HFF-Myc (cell line): ENCODE results near the gene ARID3A.

Experiments
- DNase-seq: peaks from one replicate; pipeline ENCODE4 v3.0.0-alpha.2; 2011; ENCODE audit warnings: low read depth; ENCODE audit errors: extremely low read depth
- H3K4me3 ChIP-seq: replicated peaks from 2 replicates; pipeline ENCODE4 v1.5.1; 2011; ENCODE audit warnings: low read depth, mild to moderate bottlenecking, control low read depth, low read length
- TF ChIP-seq, protein P1 (sequence below): IDR thresholded peaks from 2 replicates; pipeline ENCODE4 v1.5.1; 2012; ENCODE audit warnings: mild to moderate bottlenecking, low read depth, low read length, control low read depth; ENCODE audit errors: missing control alignments

Gene ARID3A

DNA sequence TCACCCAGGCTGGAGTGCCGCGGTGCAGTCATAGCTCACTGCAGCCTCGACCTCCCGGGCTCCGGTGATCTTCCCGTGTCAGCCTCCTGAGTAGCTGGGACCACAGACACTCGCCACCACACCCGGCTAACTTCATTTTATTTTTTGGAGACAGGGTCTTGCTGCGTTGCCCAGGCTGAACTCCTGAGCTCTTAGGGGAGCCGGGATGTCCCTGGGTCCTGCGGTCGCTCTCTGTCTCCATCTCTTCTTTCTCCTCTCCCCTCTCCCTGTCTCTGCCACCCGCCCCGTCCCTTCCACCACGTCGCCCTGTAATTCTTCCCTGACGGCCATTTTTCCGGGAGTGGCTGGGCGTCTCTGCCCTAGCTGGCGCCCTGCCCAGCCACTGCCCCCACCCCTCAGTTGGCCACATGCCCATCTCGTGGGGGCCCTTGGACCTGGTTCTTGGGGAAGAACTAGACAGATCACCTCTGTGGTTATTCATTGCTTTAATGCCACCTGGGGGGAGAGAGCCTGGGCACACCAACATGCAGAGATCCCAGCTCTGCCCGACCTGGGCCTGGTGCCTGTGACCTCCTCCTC, 18.9 kb downstream of the ARID3A start:
- no peak for DNase-seq
- TF ChIP-seq, protein P1, sequence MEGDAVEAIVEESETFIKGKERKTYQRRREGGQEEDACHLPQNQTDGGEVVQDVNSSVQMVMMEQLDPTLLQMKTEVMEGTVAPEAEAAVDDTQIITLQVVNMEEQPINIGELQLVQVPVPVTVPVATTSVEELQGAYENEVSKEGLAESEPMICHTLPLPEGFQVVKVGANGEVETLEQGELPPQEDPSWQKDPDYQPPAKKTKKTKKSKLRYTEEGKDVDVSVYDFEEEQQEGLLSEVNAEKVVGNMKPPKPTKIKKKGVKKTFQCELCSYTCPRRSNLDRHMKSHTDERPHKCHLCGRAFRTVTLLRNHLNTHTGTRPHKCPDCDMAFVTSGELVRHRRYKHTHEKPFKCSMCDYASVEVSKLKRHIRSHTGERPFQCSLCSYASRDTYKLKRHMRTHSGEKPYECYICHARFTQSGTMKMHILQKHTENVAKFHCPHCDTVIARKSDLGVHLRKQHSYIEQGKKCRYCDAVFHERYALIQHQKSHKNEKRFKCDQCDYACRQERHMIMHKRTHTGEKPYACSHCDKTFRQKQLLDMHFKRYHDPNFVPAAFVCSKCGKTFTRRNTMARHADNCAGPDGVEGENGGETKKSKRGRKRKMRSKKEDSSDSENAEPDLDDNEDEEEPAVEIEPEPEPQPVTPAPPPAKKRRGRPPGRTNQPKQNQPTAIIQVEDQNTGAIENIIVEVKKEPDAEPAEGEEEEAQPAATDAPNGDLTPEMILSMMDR: no peak

DNA sequence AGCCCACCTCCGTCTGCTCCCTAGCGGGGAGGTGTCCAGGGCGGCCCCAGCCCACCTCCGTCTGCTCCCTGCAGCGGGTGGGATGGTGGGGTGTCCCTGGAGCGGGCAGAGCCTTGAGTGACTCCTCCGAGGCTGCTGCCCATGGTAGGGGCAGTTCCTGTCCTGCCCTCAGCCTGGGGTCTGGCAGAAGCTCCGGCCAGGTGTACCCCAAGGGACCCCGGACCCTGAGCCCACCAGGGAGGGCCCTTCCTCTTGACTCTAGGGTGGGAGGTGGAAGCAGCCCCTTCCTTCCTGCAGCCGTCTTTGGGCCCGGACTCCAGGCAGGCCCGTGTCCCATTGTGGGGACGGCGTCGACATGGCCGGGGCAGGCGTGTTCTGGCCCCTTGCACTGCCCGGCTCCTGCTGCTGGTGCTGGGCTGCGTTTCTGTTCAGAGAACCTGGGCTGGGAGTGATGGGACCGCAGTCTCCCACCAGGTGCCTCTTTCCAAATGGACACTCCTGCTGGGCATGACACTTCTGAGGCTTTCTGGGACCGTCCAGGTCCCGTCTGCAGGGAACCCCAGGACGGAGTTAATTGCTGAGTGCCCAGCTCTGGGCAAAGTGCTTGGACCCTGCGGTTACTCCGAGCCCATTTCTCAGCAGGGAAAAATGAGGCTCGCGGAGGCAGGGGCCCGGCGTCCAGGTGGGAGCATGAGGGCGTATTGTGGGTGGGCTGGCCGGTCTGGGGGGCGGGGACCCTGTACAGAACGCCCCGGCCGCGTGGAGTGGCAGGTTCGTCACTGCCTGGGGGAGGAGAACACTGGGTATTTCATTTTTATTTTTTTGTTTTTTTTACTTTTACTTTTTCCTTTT, 19.8 kb downstream of the ARID3A start:
- no peak overlapping the region for H3K4me3 ChIP-seq
- TF ChIP-seq, protein P1: no peak
- no peak for DNase-seq

More for the DNA sequence above, 18.9 kb downstream of the ARID3A start:
- no peak overlapping the region for H3K4me3 ChIP-seq

DNA sequence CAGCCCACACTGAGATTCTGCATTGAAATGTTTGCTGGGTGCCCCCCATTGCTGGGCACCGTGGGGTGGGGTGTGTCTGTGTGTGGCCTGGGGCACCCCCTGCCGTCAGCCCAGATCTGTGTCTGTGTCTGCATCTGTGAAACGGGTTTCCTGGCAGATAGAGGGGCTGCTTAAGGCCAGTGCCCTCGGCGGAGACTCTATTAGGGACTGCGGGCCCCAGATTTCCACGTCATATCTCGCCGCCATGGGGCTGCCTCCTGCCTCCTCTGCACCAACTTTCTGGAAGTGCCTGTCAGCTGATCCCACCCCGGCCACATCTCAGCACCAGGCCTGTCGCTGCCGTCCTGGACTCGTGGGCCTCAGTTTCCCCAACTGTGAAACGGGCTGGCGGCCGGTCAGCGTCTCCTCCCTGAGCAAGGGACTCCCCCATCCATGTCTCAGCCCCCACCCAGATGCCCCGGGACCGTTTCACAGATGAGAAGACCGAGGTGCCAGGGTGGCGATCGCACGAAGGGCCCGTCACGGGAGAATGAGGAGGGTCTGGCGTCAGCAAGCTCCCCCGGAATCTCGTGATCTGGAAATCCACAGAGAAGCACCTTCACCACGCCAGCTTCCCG, 21.4 kb downstream of the ARID3A start:
- TF ChIP-seq, protein P1: no peak
- H3K4me3 ChIP-seq: no peak overlapping the region
- no peak for DNase-seq

DNA sequence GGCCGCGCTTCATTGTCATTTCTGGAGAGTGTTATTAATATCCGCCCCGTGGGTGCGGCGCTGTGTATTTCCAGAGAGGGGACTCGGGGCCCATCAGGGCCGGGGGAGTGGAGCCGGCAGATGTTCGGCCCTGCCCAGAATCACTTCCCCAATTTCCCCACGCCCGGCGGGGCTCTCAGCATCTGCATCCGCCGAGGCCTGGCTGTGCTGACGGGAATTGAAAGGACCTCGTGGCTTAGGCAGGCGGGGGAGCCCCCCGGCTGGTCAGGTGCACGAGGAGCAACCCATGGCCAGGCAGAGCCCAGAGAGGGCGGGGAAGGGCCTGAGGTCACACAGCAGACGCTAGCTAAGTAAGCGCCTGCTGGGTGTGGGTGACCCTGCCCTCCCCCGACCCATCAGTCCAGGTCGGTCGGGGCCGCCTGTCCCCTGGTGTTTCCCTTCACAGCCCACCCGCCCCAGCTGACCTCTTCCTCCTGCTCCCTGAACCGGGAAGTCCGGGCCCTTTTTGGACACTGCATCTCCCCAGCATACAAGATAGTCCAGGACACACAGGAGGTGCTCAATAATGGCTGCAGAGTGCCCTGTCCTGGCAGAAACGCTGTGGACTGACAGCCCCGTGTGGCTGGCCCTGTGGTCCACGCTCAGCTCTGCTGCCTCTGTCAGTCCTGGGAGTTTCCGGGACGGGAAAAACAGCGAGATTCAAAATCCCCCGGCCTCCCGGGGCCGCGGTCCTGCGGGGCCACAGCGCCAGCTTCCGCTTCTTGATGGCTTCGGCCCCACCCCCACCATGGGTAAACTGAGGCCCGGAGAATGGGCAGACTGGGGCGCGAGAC, 22.1 kb downstream of the ARID3A start:
- no peak overlapping the region for H3K4me3 ChIP-seq
- TF ChIP-seq, protein P1: no peak
- DNase-seq: no peak

DNA sequence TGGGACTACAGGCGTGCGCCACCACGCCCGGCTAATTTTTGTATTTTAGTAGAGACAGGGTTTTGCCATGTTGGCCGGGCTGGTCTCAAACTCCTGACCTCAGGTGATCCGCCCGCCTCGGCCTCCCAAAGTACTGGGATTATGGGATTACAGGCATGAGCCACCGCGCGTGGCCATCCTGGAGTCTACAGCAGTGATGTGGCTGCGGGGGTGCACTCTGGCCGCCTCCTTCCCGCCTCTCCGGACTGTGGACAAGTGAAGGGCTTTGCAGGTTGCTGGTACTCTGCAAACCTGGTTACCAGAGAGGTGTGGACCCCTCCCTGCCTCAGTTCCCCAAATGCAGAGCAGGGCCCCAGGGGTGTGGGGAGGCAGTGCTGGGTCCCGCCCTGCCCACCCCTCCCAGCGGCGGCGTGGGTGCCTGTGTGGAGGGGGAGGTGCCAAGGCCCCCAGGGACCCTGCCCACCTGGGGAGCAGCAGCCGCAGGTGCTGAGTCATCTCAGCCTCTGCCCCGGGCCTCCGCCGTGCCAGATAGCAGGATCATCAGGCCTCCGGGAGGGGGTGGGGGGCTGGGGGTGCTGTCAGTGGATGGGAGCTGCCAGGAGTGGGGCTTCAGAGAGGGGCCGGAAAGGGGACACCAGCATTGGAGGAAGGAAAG, 23.1 kb downstream of the ARID3A start:
- TF ChIP-seq, protein P1: no peak
- DNase-seq: no peak
- H3K4me3 ChIP-seq: no peak overlapping the region
